ENCODE results near the gene ANKLE1.

Gene ANKLE1

GRCh38 chr19:17248011-17248776 is 33.5 kb upstream of the ANKLE1 start:
- TF ChIP-seq CTCF (IDR thresholded peaks at IDR 0.05; ENCODE audit: control insufficient read depth, insufficient read depth, low read depth, low read length, missing control alignments), result no peak
- no peak overlapping the region for H3K4me3 ChIP-seq (ENCODE audit: control insufficient read depth, low read depth, low read length)
- no peak for DNase-seq (ENCODE audit: low read depth)

- TF ChIP-seq CTCF (IDR thresholded peaks at IDR 0.05; ENCODE audit: control insufficient read depth, insufficient read depth, low read depth, low read length, missing control alignments), result no peak
- no peak overlapping the region for H3K4me3 ChIP-seq (ENCODE audit: control insufficient read depth, low read depth, low read length)
- DNase-seq (ENCODE audit: low read depth), result no peak
Measured at GRCh38 chr19:17249887-17250548, 31.7 kb upstream of the ANKLE1 start.

GRCh38 chr19:17254636-17255035 is 27.1 kb upstream of the ANKLE1 start:
- TF ChIP-seq CTCF (IDR thresholded peaks at IDR 0.05; ENCODE audit: control insufficient read depth, insufficient read depth, low read depth, low read length, missing control alignments), result no peak
- DNase-seq (ENCODE audit: low read depth), result no peak
- H3K4me3 ChIP-seq (ENCODE audit: control insufficient read depth, low read depth, low read length), result no peak overlapping the region

GRCh38 chr19:17255150-17255621 is 26.5 kb upstream of the ANKLE1 start:
- DNase-seq (ENCODE audit: low read depth), result no peak
- TF ChIP-seq CTCF (IDR thresholded peaks at IDR 0.05; ENCODE audit: control insufficient read depth, insufficient read depth, low read depth, low read length, missing control alignments), result no peak
- no peak overlapping the region for H3K4me3 ChIP-seq (ENCODE audit: control insufficient read depth, low read depth, low read length)

- DNase-seq (ENCODE audit: low read depth), result no peak
- no peak for TF ChIP-seq CTCF (IDR thresholded peaks at IDR 0.05; ENCODE audit: control insufficient read depth, insufficient read depth, low read depth, low read length, missing control alignments)
- H3K4me3 ChIP-seq (ENCODE audit: control insufficient read depth, low read depth, low read length), result no peak overlapping the region
Measured at GRCh38 chr19:17256130-17256529, 25.6 kb upstream of the ANKLE1 start.

GRCh38 chr19:17259118-17259780 is 22.5 kb upstream of the ANKLE1 start:
- DNase-seq (ENCODE audit: low read depth), result no peak
- TF ChIP-seq CTCF (IDR thresholded peaks at IDR 0.05; ENCODE audit: control insufficient read depth, insufficient read depth, low read depth, low read length, missing control alignments), result no peak
- no peak overlapping the region for H3K4me3 ChIP-seq (ENCODE audit: control insufficient read depth, low read depth, low read length)
